ENCODE data around the gene CRACR2A. TPM values are rescaled to one million over a fixed set of nuclear protein-coding genes. Genes with fewer than 3 reads are reported as not detected.

The CRACR2A gene
- total and polyA plus RNA-seq, 9 of the 15 experiments (the other 6 are each of a cell fraction or from before 2014, with no cell fraction given) = 2.1 to 15.1 (median 10.4) TPM

- no peak for TF ChIP-seq EZH2 (IDR thresholded peaks at IDR 0.05; ENCODE audit: borderline replicate concordance, low read depth, low read length)
- no peak for TF ChIP-seq PYGO2 (tag; IDR thresholded peaks at IDR 0.05)
- no peak for TF ChIP-seq HDAC2 (IDR thresholded peaks at IDR 0.05)
- no peak for TF ChIP-seq TRIM28 (IDR thresholded peaks at IDR 0.05)
- peak in 1 of 3 experiments; percentile 32 for TF ChIP-seq YY1 (IDR thresholded peaks at IDR 0.05; ENCODE audit: borderline replicate concordance in 1 of 3, control insufficient read depth in 1 of 3, extremely low read depth in 1 of 3, insufficient read depth in 3 of 3, insufficient read length in 1 of 3, insufficient replicate concordance in 2 of 3, low read depth in 1 of 3, low read length in 2 of 3)
- TF ChIP-seq ZNF274 (IDR thresholded peaks at IDR 0.05; ENCODE audit: borderline replicate concordance, low read depth, low read length) = no peak
- TF ChIP-seq ELF1 (tag; IDR thresholded peaks at IDR 0.05) = peak; percentile 46
- no peak for TF ChIP-seq KDM4B (IDR thresholded peaks at IDR 0.05; ENCODE audit: borderline replicate concordance in 2 of 2, low read depth in 1 of 2)
- TF ChIP-seq SFPQ (IDR thresholded peaks at IDR 0.05; ENCODE audit: low read depth, low read length) = no peak
- no peak for TF ChIP-seq CEBPB (tag; IDR thresholded peaks at IDR 0.05)
Observed at GRCh38 chr12:3752741-3753486, at the start of gene CRACR2A (continued).

Data from K562 (cell line).